Measurements from ENCODE around the gene TNS2.

TNS2 gene

GRCh38 chr12:53113136-53113705, 63.4 kb downstream of the TNS2 start:
- ChIA-PET CTCF (no interaction called here), POLR2A (no interaction called here)
- WGBS (ENCODE audit: insufficient coverage), result 99% methylated on average over 11 of the region's 12 CpGs
- DNase-seq, result no peak
- no peaks in the 10 kb centered on the region for H3K4me1 ChIP-seq (ENCODE audit: control extremely low read depth in 1 of 4, control insufficient read depth in 4 of 4, insufficient read depth in 4 of 4, low read length in 3 of 4)
- H3K9me3 ChIP-seq (ENCODE audit: control extremely low read depth in 1 of 5, control insufficient read depth in 4 of 5, insufficient read depth in 2 of 5, low read depth in 1 of 5, low read length in 4 of 5), result no peaks in the 10 kb centered on the region
- H3K27ac ChIP-seq (ENCODE audit: insufficient read depth in 1 of 2, low read depth in 1 of 2, low read length in 2 of 2, poor library complexity in 1 of 2, severe bottlenecking in 2 of 2), result no peak overlapping the region
- no peak overlapping the region for H3K4me3 ChIP-seq (ENCODE audit: control insufficient read depth in 1 of 7, extremely low read depth in 1 of 7, insufficient read depth in 4 of 7, low read depth in 2 of 7, low read length in 6 of 7)
- H3K27me3 ChIP-seq (replicated peaks in 2 of 5; ENCODE audit: control insufficient read depth in 4 of 5, insufficient read depth in 5 of 5, low read length in 4 of 5), result no peaks in the 10 kb centered on the region
- no peaks in the 10 kb centered on the region for H3K36me3 ChIP-seq (ENCODE audit: control insufficient read depth in 4 of 4, insufficient read depth in 4 of 4, low read length in 3 of 4)

GRCh38 chr12:53113951-53114350, 64.1 kb downstream of the TNS2 start:
- CTCF ChIA-PET, result no interaction called here

More at GRCh38 chr12:53113951-53114350, 64.1 kb downstream of the TNS2 start:
- no peak overlapping the region for H3K27ac ChIP-seq (ENCODE audit: insufficient read depth in 1 of 2, low read depth in 1 of 2, low read length in 2 of 2, poor library complexity in 1 of 2, severe bottlenecking in 2 of 2)
- no peak for DNase-seq
- H3K4me1 ChIP-seq (ENCODE audit: control extremely low read depth in 1 of 4, control insufficient read depth in 4 of 4, insufficient read depth in 4 of 4, low read length in 3 of 4), result no peaks in the 10 kb centered on the region
- H3K36me3 ChIP-seq (ENCODE audit: control insufficient read depth in 4 of 4, insufficient read depth in 4 of 4, low read length in 3 of 4), result no peaks in the 10 kb centered on the region
- no peak overlapping the region for H3K4me3 ChIP-seq (ENCODE audit: control insufficient read depth in 1 of 7, extremely low read depth in 1 of 7, insufficient read depth in 4 of 7, low read depth in 2 of 7, low read length in 6 of 7)
- POLR2A ChIA-PET, result no interaction called here
- no peaks in the 10 kb centered on the region for H3K9me3 ChIP-seq (ENCODE audit: control extremely low read depth in 1 of 5, control insufficient read depth in 4 of 5, insufficient read depth in 2 of 5, low read depth in 1 of 5, low read length in 4 of 5)
- H3K27me3 ChIP-seq (replicated peaks in 2 of 5; ENCODE audit: control insufficient read depth in 4 of 5, insufficient read depth in 5 of 5, low read length in 4 of 5), result no peaks in the 10 kb centered on the region
